HEK293 (cell line): Measurements from ENCODE around the gene FBXO28.
A peak's percentile ranks its signal among the peaks of the same experiment; 100 is the strongest.

Experiments
- CTCF ChIA-PET: fragments of 350-600 bp; formaldehyde crosslinking; extraction: SDS; loops from one replicate; lab custom pipeline; 2021; ENCODE audit warnings: antibody characterized with exemption; lab: Yijun Ruan, JAX
- POLR2A ChIA-PET: fragments of 300-600 bp; formaldehyde crosslinking; extraction: SDS; loops from one replicate; lab custom pipeline; 2020; ENCODE audit warnings: antibody characterized with exemption, inconsistent platforms; lab: Yijun Ruan, JAX
- H3K27ac ChIP-seq: fragments of 200-500 bp; sonication (Bioruptor generic); 2 replicates; pipeline ENCODE4 v1.5.1; 2014; ENCODE audit warnings: low read depth, low read length, control low read depth, inconsistent platforms; ENCODE audit errors: extremely low read depth
- H3K36me3 ChIP-seq, 2 experiments: fragments of 200-500 bp in 1 of 2; sonication (Bioruptor generic) in 1 of 2; 1 replicate in 1 of 2; 2 replicates in 1 of 2; pipeline ENCODE4 v1.5.1; 2014 to 2017; ENCODE audit warnings: inconsistent platforms in 2 of 2, low read length in 2 of 2; ENCODE audit not compliant: control insufficient read depth in 2 of 2, insufficient read depth in 1 of 2
- H3K4me1 ChIP-seq: fragments of 200-500 bp; sonication (Bioruptor generic); 2 replicates; pipeline ENCODE4 v1.5.1; 2014; ENCODE audit warnings: mild to moderate bottlenecking, low read length, inconsistent platforms; ENCODE audit not compliant: control insufficient read depth, insufficient read depth
- H3K4me3 ChIP-seq: 2 replicates; pipeline ENCODE4 v1.5.1; 2011; ENCODE audit warnings: low read depth, mild to moderate bottlenecking, control low read depth, low read length, moderate library complexity
- H3K9me3 ChIP-seq: fragments of 200-500 bp; sonication (Bioruptor generic); 2 replicates; pipeline ENCODE4 v1.5.1; 2014; ENCODE audit warnings: low read depth, low read length, inconsistent platforms; ENCODE audit not compliant: control insufficient read depth, insufficient read depth
- GLIS1 ChIP-seq: fragments of 450-650 bp; formaldehyde crosslinking; IDR thresholded peaks from 2 replicates; pipeline ENCODE4 v1.5.1; 2016; ENCODE audit warnings: missing biosample characterization, missing genetic modification characterization
- KLF9 ChIP-seq: fragments of 450-650 bp; formaldehyde crosslinking; IDR thresholded peaks from 2 replicates; pipeline ENCODE4 v1.5.1; 2016; ENCODE audit warnings: missing biosample characterization, missing genetic modification characterization, low read depth
- YY2 ChIP-seq: fragments of 450-650 bp; formaldehyde crosslinking; IDR thresholded peaks from 2 replicates; pipeline ENCODE4 v1.5.1; 2016; ENCODE audit warnings: missing biosample characterization, missing genetic modification characterization
- ZBTB20 ChIP-seq: fragments of 450-650 bp; formaldehyde crosslinking; IDR thresholded peaks from 2 replicates; pipeline ENCODE4 v1.5.1; 2016; ENCODE audit warnings: missing biosample characterization, missing genetic modification characterization
- ZNF10 ChIP-seq: fragments of 450-650 bp; formaldehyde crosslinking; IDR thresholded peaks from 2 replicates; pipeline ENCODE4 v1.5.1; 2017; ENCODE audit warnings: missing biosample characterization, missing genetic modification characterization
- ZNF140 ChIP-seq: fragments of 450-650 bp; formaldehyde crosslinking; IDR thresholded peaks from 2 replicates; pipeline ENCODE4 v1.5.1; 2016; ENCODE audit warnings: missing biosample characterization, missing genetic modification characterization
- ZNF155 ChIP-seq: fragments of 450-650 bp; formaldehyde crosslinking; IDR thresholded peaks from 2 replicates; pipeline ENCODE4 v1.5.1; 2016; ENCODE audit warnings: missing biosample characterization, missing genetic modification characterization
- ZNF248 ChIP-seq: fragments of 450-650 bp; formaldehyde crosslinking; IDR thresholded peaks from 2 replicates; pipeline ENCODE4 v1.5.1; 2017; ENCODE audit warnings: missing biosample characterization, missing genetic modification characterization
- ZNF350 ChIP-seq: fragments of 450-650 bp; formaldehyde crosslinking; IDR thresholded peaks from 2 replicates; pipeline ENCODE4 v1.5.0; 2017; ENCODE audit warnings: missing biosample characterization, mild to moderate bottlenecking, missing genetic modification characterization
- ZNF548 ChIP-seq: fragments of 450-650 bp; formaldehyde crosslinking; IDR thresholded peaks from 2 replicates; pipeline ENCODE4 v1.5.1; 2016; ENCODE audit warnings: missing biosample characterization, missing genetic modification characterization
- ZNF585B ChIP-seq: fragments of 450-650 bp; formaldehyde crosslinking; IDR thresholded peaks from 2 replicates; pipeline ENCODE4 v1.5.1; 2016; ENCODE audit warnings: missing biosample characterization, missing genetic modification characterization
- ZNF623 ChIP-seq: fragments of 450-650 bp; formaldehyde crosslinking; IDR thresholded peaks from 2 replicates; pipeline ENCODE4 v1.5.1; 2016; ENCODE audit warnings: missing biosample characterization, missing genetic modification characterization
- ZNF792 ChIP-seq: fragments of 450-650 bp; formaldehyde crosslinking; IDR thresholded peaks from 2 replicates; pipeline ENCODE4 v1.5.1; 2016; ENCODE audit warnings: missing biosample characterization, missing genetic modification characterization
- ZSCAN16 ChIP-seq: fragments of 450-650 bp; formaldehyde crosslinking; IDR thresholded peaks from 2 replicates; pipeline ENCODE4 v1.5.1; 2016; ENCODE audit warnings: missing biosample characterization, missing genetic modification characterization
- TF ChIP-seq, protein P1 (sequence below): fragments of 450-650 bp; formaldehyde crosslinking; IDR thresholded peaks from 2 replicates; pipeline ENCODE4 v1.5.1; 2017; ENCODE audit warnings: missing biosample characterization, missing genetic modification characterization
- TF ChIP-seq, protein P2 (sequence below): fragments of 450-650 bp; formaldehyde crosslinking; IDR thresholded peaks from 2 replicates; pipeline ENCODE4 v1.5.1; 2016; ENCODE audit warnings: missing biosample characterization, missing genetic modification characterization
- TF ChIP-seq, protein P3 (sequence below): fragments of 450-650 bp; IDR thresholded peaks from 2 replicates; pipeline ENCODE4 v1.5.1; 2018; ENCODE audit warnings: missing biosample characterization, missing genetic modification characterization
- TF ChIP-seq, protein P4 (sequence below): fragments of 450-650 bp; formaldehyde crosslinking; IDR thresholded peaks from 2 replicates; pipeline ENCODE4 v1.5.1; 2017; ENCODE audit warnings: missing biosample characterization, missing genetic modification characterization
- TF ChIP-seq, protein P5 (sequence below): fragments of 450-650 bp; formaldehyde crosslinking; IDR thresholded peaks from 2 replicates; pipeline ENCODE4 v1.5.1; 2016; ENCODE audit warnings: missing biosample characterization, missing genetic modification characterization
- TF ChIP-seq, protein P6 (sequence below): fragments of 450-650 bp; IDR thresholded peaks from 2 replicates; pipeline ENCODE4 v1.5.1; 2018; ENCODE audit warnings: missing biosample characterization, mild to moderate bottlenecking, missing genetic modification characterization

The FBXO28 gene

DNA sequence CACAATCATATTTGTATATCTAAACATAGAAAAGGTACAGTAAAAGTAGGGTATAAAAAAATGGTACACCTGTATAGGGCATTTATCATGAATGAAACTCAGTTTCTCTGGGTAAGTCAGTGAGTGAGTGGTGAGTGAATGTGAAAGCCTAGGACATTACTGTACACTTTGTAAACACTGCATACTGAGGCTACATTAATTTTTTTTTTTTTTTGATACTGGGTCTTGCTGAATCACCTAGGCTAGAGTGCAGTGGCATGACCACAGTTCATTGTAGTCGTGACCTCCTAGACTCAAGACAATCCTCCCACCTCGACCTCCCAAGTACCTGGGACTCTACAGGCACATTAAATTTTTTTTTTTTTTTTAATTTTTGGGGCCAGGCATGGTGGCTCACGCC lies 27.8 kb downstream of the FBXO28 start (continued):
- TF ChIP-seq ZNF350 (no peak), ZNF548 (tag by site-specific recombination) (no peak)
- TF ChIP-seq, protein P1, sequence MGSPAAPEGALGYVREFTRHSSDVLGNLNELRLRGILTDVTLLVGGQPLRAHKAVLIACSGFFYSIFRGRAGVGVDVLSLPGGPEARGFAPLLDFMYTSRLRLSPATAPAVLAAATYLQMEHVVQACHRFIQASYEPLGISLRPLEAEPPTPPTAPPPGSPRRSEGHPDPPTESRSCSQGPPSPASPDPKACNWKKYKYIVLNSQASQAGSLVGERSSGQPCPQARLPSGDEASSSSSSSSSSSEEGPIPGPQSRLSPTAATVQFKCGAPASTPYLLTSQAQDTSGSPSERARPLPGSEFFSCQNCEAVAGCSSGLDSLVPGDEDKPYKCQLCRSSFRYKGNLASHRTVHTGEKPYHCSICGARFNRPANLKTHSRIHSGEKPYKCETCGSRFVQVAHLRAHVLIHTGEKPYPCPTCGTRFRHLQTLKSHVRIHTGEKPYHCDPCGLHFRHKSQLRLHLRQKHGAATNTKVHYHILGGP (tag by site-specific recombination) = no peak

DNA sequence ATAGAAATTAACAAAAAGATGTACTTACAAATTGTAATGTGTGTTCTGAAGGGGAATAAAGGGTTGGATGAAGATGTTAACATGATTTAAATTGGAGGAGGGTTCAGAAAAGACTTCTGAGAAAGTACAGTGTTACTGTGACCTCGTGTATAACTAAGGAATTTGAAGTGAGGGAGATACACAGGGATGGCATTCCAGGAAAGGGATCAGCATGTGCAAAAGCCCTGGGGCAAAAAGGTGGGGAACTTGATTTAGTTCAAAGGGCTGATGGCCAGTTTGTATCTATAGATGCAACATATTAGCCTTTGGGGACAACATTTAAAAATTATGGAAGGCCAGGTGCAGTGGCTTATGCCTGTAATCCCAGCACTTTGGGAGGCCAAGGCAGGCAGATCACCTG lies 35.8 kb downstream of the FBXO28 start:
- H3K4me1 ChIP-seq = no peaks in the 10 kb centered on the region
- no peaks in the 10 kb centered on the region for H3K9me3 ChIP-seq
- no peak overlapping the region for H3K4me3 ChIP-seq
- peaks cover 36 to 47% of the 10 kb centered on the region in 2 experiments for H3K36me3 ChIP-seq
- ChIA-PET POLR2A (no interaction called here), CTCF (interaction anchor here (0.6 to 1.4 kb wide), 3 partner anchors 9 to 307 kb away, joined by 4 to 8 read pairs (median 4); no protein-coding TSS in a partner anchor)
- H3K27ac ChIP-seq = no peak overlapping the region
- TF ChIP-seq GLIS1 (no peak), ZNF623 (tag by site-specific recombination) (peak; percentile 93)

DNA sequence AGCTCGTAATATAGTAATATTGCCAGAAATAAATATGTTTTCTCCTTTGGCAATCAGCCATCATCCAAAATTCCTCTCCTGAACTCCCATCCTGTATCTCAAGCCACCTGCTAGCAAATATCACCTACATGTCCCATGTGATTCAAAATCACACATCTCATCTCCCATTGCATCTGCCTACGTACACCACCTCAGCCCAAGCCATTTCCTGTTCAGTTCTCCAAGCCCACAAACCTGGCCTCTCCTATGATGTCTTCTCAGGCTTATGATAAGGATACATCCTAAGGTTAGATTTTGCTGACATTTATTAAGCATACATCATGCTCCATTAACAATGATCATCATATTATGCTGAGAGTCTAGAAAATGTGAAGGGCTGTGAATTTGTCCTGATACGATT lies 37.2 kb downstream of the FBXO28 start:
- no peaks in the 10 kb centered on the region for H3K4me1 ChIP-seq
- no peak overlapping the region for H3K4me3 ChIP-seq
- ChIA-PET CTCF (interaction anchor here (1.2 to 1.4 kb wide), 2 partner anchors 8 to 11 kb away, joined by 4 read pairs; no protein-coding TSS in a partner anchor), POLR2A (no interaction called here)
- no peak overlapping the region for H3K27ac ChIP-seq
- H3K36me3 ChIP-seq = peaks cover 36 to 38% of the 10 kb centered on the region in 2 experiments
- H3K9me3 ChIP-seq = no peaks in the 10 kb centered on the region
- TF ChIP-seq ZNF140 (tag by site-specific recombination) = no peak
- TF ChIP-seq ZNF585B = no peak
- TF ChIP-seq, protein P2, sequence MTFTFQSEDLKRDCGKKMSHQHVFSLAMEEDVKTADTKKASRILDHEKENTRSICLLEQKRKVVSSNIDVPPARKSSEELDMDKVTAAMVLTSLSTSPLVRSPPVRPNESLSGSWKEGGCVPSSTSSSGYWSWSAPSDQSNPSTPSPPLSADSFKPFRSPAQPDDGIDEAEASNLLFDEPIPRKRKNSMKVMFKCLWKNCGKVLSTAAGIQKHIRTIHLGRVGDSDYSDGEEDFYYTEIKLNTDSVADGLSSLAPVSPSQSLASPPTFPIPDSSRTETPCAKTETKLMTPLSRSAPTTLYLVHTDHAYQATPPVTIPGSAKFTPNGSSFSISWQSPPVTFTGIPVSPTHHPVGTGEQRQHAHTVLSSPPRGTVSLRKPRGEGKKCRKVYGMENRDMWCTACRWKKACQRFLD (tag by site-specific recombination) = no peak
- TF ChIP-seq, protein P3, sequence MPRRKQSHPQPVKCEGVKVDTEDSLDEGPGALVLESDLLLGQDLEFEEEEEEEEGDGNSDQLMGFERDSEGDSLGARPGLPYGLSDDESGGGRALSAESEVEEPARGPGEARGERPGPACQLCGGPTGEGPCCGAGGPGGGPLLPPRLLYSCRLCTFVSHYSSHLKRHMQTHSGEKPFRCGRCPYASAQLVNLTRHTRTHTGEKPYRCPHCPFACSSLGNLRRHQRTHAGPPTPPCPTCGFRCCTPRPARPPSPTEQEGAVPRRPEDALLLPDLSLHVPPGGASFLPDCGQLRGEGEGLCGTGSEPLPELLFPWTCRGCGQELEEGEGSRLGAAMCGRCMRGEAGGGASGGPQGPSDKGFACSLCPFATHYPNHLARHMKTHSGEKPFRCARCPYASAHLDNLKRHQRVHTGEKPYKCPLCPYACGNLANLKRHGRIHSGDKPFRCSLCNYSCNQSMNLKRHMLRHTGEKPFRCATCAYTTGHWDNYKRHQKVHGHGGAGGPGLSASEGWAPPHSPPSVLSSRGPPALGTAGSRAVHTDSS = no peak
- no peak for TF ChIP-seq ZNF155
- TF ChIP-seq ZSCAN16 (tag by site-specific recombination) = no peak
- TF ChIP-seq YY2 = no peak
- TF ChIP-seq ZNF792 = no peak
- TF ChIP-seq KLF9 = no peak
- TF ChIP-seq, protein P4, sequence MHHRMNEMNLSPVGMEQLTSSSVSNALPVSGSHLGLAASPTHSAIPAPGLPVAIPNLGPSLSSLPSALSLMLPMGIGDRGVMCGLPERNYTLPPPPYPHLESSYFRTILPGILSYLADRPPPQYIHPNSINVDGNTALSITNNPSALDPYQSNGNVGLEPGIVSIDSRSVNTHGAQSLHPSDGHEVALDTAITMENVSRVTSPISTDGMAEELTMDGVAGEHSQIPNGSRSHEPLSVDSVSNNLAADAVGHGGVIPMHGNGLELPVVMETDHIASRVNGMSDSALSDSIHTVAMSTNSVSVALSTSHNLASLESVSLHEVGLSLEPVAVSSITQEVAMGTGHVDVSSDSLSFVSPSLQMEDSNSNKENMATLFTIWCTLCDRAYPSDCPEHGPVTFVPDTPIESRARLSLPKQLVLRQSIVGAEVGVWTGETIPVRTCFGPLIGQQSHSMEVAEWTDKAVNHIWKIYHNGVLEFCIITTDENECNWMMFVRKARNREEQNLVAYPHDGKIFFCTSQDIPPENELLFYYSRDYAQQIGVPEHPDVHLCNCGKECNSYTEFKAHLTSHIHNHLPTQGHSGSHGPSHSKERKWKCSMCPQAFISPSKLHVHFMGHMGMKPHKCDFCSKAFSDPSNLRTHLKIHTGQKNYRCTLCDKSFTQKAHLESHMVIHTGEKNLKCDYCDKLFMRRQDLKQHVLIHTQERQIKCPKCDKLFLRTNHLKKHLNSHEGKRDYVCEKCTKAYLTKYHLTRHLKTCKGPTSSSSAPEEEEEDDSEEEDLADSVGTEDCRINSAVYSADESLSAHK (tag by site-specific recombination) = no peak
- TF ChIP-seq, protein P5, sequence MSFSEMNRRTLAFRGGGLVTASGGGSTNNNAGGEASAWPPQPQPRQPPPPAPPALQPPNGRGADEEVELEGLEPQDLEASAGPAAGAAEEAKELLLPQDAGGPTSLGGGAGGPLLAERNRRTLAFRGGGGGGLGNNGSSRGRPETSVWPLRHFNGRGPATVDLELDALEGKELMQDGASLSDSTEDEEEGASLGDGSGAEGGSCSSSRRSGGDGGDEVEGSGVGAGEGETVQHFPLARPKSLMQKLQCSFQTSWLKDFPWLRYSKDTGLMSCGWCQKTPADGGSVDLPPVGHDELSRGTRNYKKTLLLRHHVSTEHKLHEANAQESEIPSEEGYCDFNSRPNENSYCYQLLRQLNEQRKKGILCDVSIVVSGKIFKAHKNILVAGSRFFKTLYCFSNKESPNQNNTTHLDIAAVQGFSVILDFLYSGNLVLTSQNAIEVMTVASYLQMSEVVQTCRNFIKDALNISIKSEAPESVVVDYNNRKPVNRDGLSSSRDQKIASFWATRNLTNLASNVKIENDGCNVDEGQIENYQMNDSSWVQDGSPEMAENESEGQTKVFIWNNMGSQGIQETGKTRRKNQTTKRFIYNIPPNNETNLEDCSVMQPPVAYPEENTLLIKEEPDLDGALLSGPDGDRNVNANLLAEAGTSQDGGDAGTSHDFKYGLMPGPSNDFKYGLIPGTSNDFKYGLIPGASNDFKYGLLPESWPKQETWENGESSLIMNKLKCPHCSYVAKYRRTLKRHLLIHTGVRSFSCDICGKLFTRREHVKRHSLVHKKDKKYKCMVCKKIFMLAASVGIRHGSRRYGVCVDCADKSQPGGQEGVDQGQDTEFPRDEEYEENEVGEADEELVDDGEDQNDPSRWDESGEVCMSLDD (tag by site-specific recombination) = no peak
- TF ChIP-seq ZNF248 (tag by site-specific recombination) = no peak
- no peak for TF ChIP-seq ZNF10
- TF ChIP-seq ZBTB20 (tag by site-specific recombination) = no peak
- TF ChIP-seq, protein P6, sequence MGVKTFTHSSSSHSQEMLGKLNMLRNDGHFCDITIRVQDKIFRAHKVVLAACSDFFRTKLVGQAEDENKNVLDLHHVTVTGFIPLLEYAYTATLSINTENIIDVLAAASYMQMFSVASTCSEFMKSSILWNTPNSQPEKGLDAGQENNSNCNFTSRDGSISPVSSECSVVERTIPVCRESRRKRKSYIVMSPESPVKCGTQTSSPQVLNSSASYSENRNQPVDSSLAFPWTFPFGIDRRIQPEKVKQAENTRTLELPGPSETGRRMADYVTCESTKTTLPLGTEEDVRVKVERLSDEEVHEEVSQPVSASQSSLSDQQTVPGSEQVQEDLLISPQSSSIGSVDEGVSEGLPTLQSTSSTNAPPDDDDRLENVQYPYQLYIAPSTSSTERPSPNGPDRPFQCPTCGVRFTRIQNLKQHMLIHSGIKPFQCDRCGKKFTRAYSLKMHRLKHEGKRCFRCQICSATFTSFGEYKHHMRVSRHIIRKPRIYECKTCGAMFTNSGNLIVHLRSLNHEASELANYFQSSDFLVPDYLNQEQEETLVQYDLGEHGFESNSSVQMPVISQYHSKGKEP (tag by site-specific recombination) = no peak
